ENCODE measurements around the gene TRDN. TPM values are rescaled to one million over a fixed set of nuclear protein-coding genes. Genes with fewer than 3 reads are reported as not detected.

TRDN gene
- total RNA-seq, 1 experiment from 2014 or later: 10.4 TPM

DNA sequence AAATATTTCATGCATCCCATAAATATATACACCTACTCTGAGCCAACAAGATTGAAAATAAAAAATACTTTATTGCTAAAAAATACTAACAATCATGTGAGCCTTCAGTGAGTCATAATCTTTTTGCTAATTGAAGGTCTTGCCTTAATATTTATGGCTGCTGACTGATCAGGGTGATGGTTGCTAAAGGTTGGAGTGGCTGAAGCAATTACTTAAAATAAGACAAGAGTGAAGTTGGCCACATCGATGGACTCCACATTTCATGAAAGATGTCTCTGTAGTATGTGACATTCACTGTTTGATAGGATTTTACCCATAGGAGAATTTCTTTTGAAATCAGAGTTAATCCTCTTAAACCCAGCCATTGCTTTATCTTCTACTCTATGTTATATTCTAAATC is 11.1 kb downstream of the TRDN start:
- H3K4me2 ChIP-seq (ENCODE audit: insufficient read depth, insufficient read length, low read length): no peak overlapping the region
- no peak overlapping the region for H3K27ac Mint-ChIP-seq
- H2AFZ ChIP-seq (ENCODE audit: low read length): no peak overlapping the region
- no peak overlapping the region for H2BK12ac ChIP-seq (ENCODE audit: insufficient read length, low read depth, low read length)
- no peak overlapping the region for H3K27ac ChIP-seq (ENCODE audit: insufficient read length, low read depth, low read length)
- no peaks in the 10 kb centered on the region for H3K9me3 Mint-ChIP-seq
- H4K5ac ChIP-seq (ENCODE audit: insufficient read length, low read depth, low read length): no peak overlapping the region
- no peak overlapping the region for H4K91ac ChIP-seq (ENCODE audit: insufficient read length, low read depth, low read length)
- H3K4me1 Mint-ChIP-seq: peaks cover 11% of the 10 kb centered on the region in 2 experiments
- H3K9ac ChIP-seq (ENCODE audit: extremely low read depth, insufficient read length, low read length): no peak overlapping the region
- H2BK5ac ChIP-seq (ENCODE audit: insufficient read length, low read length): no peak overlapping the region
- TF ChIP-seq, protein P1, sequence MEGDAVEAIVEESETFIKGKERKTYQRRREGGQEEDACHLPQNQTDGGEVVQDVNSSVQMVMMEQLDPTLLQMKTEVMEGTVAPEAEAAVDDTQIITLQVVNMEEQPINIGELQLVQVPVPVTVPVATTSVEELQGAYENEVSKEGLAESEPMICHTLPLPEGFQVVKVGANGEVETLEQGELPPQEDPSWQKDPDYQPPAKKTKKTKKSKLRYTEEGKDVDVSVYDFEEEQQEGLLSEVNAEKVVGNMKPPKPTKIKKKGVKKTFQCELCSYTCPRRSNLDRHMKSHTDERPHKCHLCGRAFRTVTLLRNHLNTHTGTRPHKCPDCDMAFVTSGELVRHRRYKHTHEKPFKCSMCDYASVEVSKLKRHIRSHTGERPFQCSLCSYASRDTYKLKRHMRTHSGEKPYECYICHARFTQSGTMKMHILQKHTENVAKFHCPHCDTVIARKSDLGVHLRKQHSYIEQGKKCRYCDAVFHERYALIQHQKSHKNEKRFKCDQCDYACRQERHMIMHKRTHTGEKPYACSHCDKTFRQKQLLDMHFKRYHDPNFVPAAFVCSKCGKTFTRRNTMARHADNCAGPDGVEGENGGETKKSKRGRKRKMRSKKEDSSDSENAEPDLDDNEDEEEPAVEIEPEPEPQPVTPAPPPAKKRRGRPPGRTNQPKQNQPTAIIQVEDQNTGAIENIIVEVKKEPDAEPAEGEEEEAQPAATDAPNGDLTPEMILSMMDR (conservative IDR thresholded peaks at IDR 0.05): no peak
- H3K4me1 ChIP-seq (ENCODE audit: insufficient read depth, low read length): no peaks in the 10 kb centered on the region
- H3K4ac ChIP-seq (ENCODE audit: low read depth, low read length): no peak overlapping the region
- H3K23me2 ChIP-seq (ENCODE audit: insufficient read length, low read depth, low read length, poor library complexity, severe bottlenecking): no peaks in the 10 kb centered on the region
- WGBS (ENCODE audit: extremely low coverage, insufficient read length, low lambda C conversion rate): no CpG with 5 or more reads among the region's 1 CpG
- no peak overlapping the region for H3K23ac ChIP-seq (ENCODE audit: insufficient read length, low read depth, low read length)
- no peaks in the 10 kb centered on the region for H3K79me1 ChIP-seq (ENCODE audit: insufficient read depth, low read depth, low read length, poor library complexity, severe bottlenecking)
- no peak overlapping the region for H2BK20ac ChIP-seq (ENCODE audit: low read depth, low read length, poor library complexity, severe bottlenecking)
- no peak overlapping the region for H2AK5ac ChIP-seq (ENCODE audit: insufficient read length, low read length)
- H3T11ph ChIP-seq (ENCODE audit: low read length): no peak overlapping the region
- H2BK120ac ChIP-seq (ENCODE audit: low read depth, low read length, poor library complexity, severe bottlenecking): no peak overlapping the region
- H3K18ac ChIP-seq (ENCODE audit: insufficient read length, low read depth, low read length): no peak overlapping the region
- no peaks in the 10 kb centered on the region for H3K36me3 Mint-ChIP-seq (ENCODE audit: insufficient read depth in 1 of 3, low read depth in 3 of 3)
- no peak overlapping the region for H3K14ac ChIP-seq (ENCODE audit: insufficient read depth, low read length)
- H3K4me3 Mint-ChIP-seq: no peak overlapping the region
- no peak overlapping the region for H2BK15ac ChIP-seq (ENCODE audit: low read depth, low read length)
- H4K8ac ChIP-seq (replicated peaks; ENCODE audit: insufficient read length, low read depth, low read length): no peak overlapping the region
- no peaks in the 10 kb centered on the region for H3K27me3 Mint-ChIP-seq (ENCODE audit: low read depth)
- no peaks in the 10 kb centered on the region for H3K79me2 ChIP-seq (ENCODE audit: insufficient read depth, low read length)
- H3K27me3 ChIP-seq (ENCODE audit: insufficient read depth, low read length): no peaks in the 10 kb centered on the region
- no peaks in the 10 kb centered on the region for H4K20me1 ChIP-seq (ENCODE audit: control insufficient read depth, insufficient read depth, insufficient read length)
- H3K9me3 ChIP-seq (ENCODE audit: control insufficient read depth, low read depth, low read length): no peaks in the 10 kb centered on the region
- no peak for DNase-seq
- no peak overlapping the region for H3K56ac ChIP-seq (ENCODE audit: insufficient read length, low read depth, low read length)
